Measurements from ENCODE around the gene MRTFB.

The MRTFB gene

GRCh38 chr16:14102925-14103720 lies 32.0 kb downstream of the MRTFB start:
- Histone ChIP-seq H3K79me2 (ENCODE audit: low read length) (no peaks in the 10 kb centered on the region), H3K4me2 (ENCODE audit: low read depth, low read length) (no peak overlapping the region), H2AFZ (ENCODE audit: low read length) (no peak overlapping the region)

GRCh38 chr16:14104066-14104465 lies 32.9 kb downstream of the MRTFB start:
- no peak overlapping the region for H3K4me2 ChIP-seq (ENCODE audit: low read depth, low read length)
- H3K4me1 ChIP-seq (ENCODE audit: low read length), result peaks cover 9% of the 10 kb centered on the region; the same call in 1 of the 2 replicates
- no peak overlapping the region for H2AFZ ChIP-seq (ENCODE audit: low read length)
- DNase-seq, result no peak
- H3K27ac ChIP-seq (ENCODE audit: low read length), result no peak overlapping the region
- no peaks in the 10 kb centered on the region for H3F3A ChIP-seq (ENCODE audit: insufficient read depth, low read length)
- TF ChIP-seq EZH2phosphoT487 (IDR thresholded peaks at IDR 0.05; ENCODE audit: low read length) (no peak), CTCF (IDR thresholded peaks at IDR 0.05; ENCODE audit: low read length) (no peak), EZH2 (optimal IDR thresholded peaks at IDR 0.05; ENCODE audit: low read depth, low read length) (no peak)
- H4K20me1 ChIP-seq (ENCODE audit: insufficient read depth, low read length), result no peaks in the 10 kb centered on the region
- no peaks in the 10 kb centered on the region for H3K9me2 ChIP-seq (replicated peaks; ENCODE audit: insufficient read depth, low read length)
- no peaks in the 10 kb centered on the region for H3K9me3 ChIP-seq (replicated peaks; ENCODE audit: insufficient read depth, low read length)
- H3K4me3 ChIP-seq (ENCODE audit: low read length), result no peak overlapping the region
- H3K79me2 ChIP-seq (ENCODE audit: low read length), result no peaks in the 10 kb centered on the region
- H3K9ac ChIP-seq (ENCODE audit: low read length), result no peak overlapping the region
- no peaks in the 10 kb centered on the region for H3K36me3 ChIP-seq (replicated peaks; ENCODE audit: insufficient read depth, low read length)
- H3K27me3 ChIP-seq (replicated peaks; ENCODE audit: insufficient read depth, low read length), result no peaks in the 10 kb centered on the region

More at GRCh38 chr16:14102925-14103720, 32.0 kb downstream of the MRTFB start:
- H3F3A ChIP-seq (ENCODE audit: insufficient read depth, low read length), result no peaks in the 10 kb centered on the region
- peaks cover 9% of the 10 kb centered on the region; the same call in 1 of the 2 replicates for H3K4me1 ChIP-seq (ENCODE audit: low read length)
- no peak overlapping the region for H3K27ac ChIP-seq (ENCODE audit: low read length)
- H3K27me3 ChIP-seq (replicated peaks; ENCODE audit: insufficient read depth, low read length), result no peaks in the 10 kb centered on the region
- H4K20me1 ChIP-seq (ENCODE audit: insufficient read depth, low read length), result no peaks in the 10 kb centered on the region
- H3K36me3 ChIP-seq (replicated peaks; ENCODE audit: insufficient read depth, low read length), result no peaks in the 10 kb centered on the region
- H3K9me3 ChIP-seq (replicated peaks; ENCODE audit: insufficient read depth, low read length), result no peaks in the 10 kb centered on the region
- no peak overlapping the region for H3K9ac ChIP-seq (ENCODE audit: low read length)
- no peaks in the 10 kb centered on the region for H3K9me2 ChIP-seq (replicated peaks; ENCODE audit: insufficient read depth, low read length)
- TF ChIP-seq EZH2 (optimal IDR thresholded peaks at IDR 0.05; ENCODE audit: low read depth, low read length) (no peak), EZH2phosphoT487 (IDR thresholded peaks at IDR 0.05; ENCODE audit: low read length) (no peak), CTCF (IDR thresholded peaks at IDR 0.05; ENCODE audit: low read length) (no peak)
- DNase-seq, result no peak
- H3K4me3 ChIP-seq (ENCODE audit: low read length), result no peak overlapping the region

- Histone ChIP-seq H3K27me3 (replicated peaks; ENCODE audit: insufficient read depth, low read length) (no peaks in the 10 kb centered on the region), H3K27ac (ENCODE audit: low read length) (no peak overlapping the region), H3K4me3 (ENCODE audit: low read length) (no peak overlapping the region), H3K79me2 (ENCODE audit: low read length) (no peaks in the 10 kb centered on the region), H4K20me1 (ENCODE audit: insufficient read depth, low read length) (no peaks in the 10 kb centered on the region), H3F3A (ENCODE audit: insufficient read depth, low read length) (no peaks in the 10 kb centered on the region), H3K9me3 (replicated peaks; ENCODE audit: insufficient read depth, low read length) (no peaks in the 10 kb centered on the region), H3K9ac (ENCODE audit: low read length) (no peak overlapping the region), H3K4me1 (ENCODE audit: low read length) (peaks cover 9% of the 10 kb centered on the region; the same call in 1 of the 2 replicates), H3K9me2 (replicated peaks; ENCODE audit: insufficient read depth, low read length) (no peaks in the 10 kb centered on the region), H2AFZ (ENCODE audit: low read length) (no peak overlapping the region), H3K4me2 (ENCODE audit: low read depth, low read length) (no peak overlapping the region), H3K36me3 (replicated peaks; ENCODE audit: insufficient read depth, low read length) (no peaks in the 10 kb centered on the region)
- no peak for TF ChIP-seq EZH2 (optimal IDR thresholded peaks at IDR 0.05; ENCODE audit: low read depth, low read length)
- TF ChIP-seq EZH2phosphoT487 (IDR thresholded peaks at IDR 0.05; ENCODE audit: low read length), result no peak
- no peak for TF ChIP-seq CTCF (IDR thresholded peaks at IDR 0.05; ENCODE audit: low read length)
- no peak for DNase-seq
These were observed 34.7 kb downstream of the MRTFB start for GRCh38 chr16:14105760-14106375.
